IMR-90 (cell line): ENCODE results near the gene HOXC10. TPM values are rescaled to one million over a fixed set of nuclear protein-coding genes. Genes with fewer than 3 reads are reported as not detected.

Experiments
- ATAC-seq: fragments of 200-7000 bp; cut with Tn5 transposase; 2 replicates; pipeline ENCODE4 v1.9.1; 2020; ENCODE audit warnings: low read depth, mild to moderate bottlenecking, moderate library complexity
- BruUV-seq: library from RNA; stranded (reverse); fragments of 400-500 nt; replicated peaks from 2 replicates; lab custom pipeline; 2021; lab: Mats Ljungman, UMichigan
- CTCF ChIA-PET: fragments of 300-600 bp; formaldehyde crosslinking; extraction: SDS; loops from one replicate; lab custom pipeline; 2021; ENCODE audit warnings: antibody characterized with exemption; lab: Yijun Ruan, JAX
- POLR2A ChIA-PET: fragments of 300-600 bp; sonication (Branson Sonifier 250); formaldehyde crosslinking; loops from one replicate; lab custom pipeline; 2022; ENCODE audit warnings: antibody characterized with exemption; ENCODE audit not compliant: unreplicated experiment; lab: Charles Lee
- DNase-seq: peaks from one replicate; pipeline ENCODE4 v3.0.0; 2013
- H2AFZ ChIP-seq: replicated peaks from 2 replicates; pipeline ENCODE3; 2013; ENCODE audit warnings: low read length, mild to moderate bottlenecking; ENCODE audit not compliant: poor library complexity
- H2AK5ac ChIP-seq: 2 replicates; pipeline ENCODE4 v1.6.1; 2013; ENCODE audit warnings: low read depth, low read length, inconsistent platforms
- H2AK9ac ChIP-seq: replicated peaks from 2 replicates; pipeline ENCODE3; 2013; ENCODE audit warnings: mild to moderate bottlenecking, low read depth, low read length, moderate library complexity; ENCODE audit not compliant: poor library complexity
- H2BK120ac ChIP-seq: 2 replicates; pipeline ENCODE4 v1.6.1; 2013; ENCODE audit warnings: low read depth, low read length, inconsistent platforms
- H2BK15ac ChIP-seq: 3 replicates; pipeline ENCODE4 v1.6.1; 2013; ENCODE audit warnings: low read depth, low read length, inconsistent platforms
- H2BK20ac ChIP-seq: 2 replicates; pipeline ENCODE4 v1.6.1; 2013; ENCODE audit warnings: low read depth, mild to moderate bottlenecking, inconsistent platforms, low read length, moderate library complexity
- H2BK5ac ChIP-seq: 2 replicates; pipeline ENCODE4 v1.6.1; 2013; ENCODE audit warnings: mild to moderate bottlenecking, low read depth, low read length, inconsistent platforms; ENCODE audit not compliant: poor library complexity, severe bottlenecking
- H3K14ac ChIP-seq: replicated peaks from 2 replicates; pipeline ENCODE4 v1.6.1; 2013; ENCODE audit warnings: low read depth, low read length, inconsistent platforms
- H3K18ac ChIP-seq: 2 replicates; pipeline ENCODE4 v1.6.1; 2013; ENCODE audit warnings: low read depth, low read length, control low read depth
- H3K23ac ChIP-seq: 2 replicates; pipeline ENCODE4 v1.6.1; 2013; ENCODE audit warnings: low read depth, low read length, inconsistent platforms
- H3K27ac ChIP-seq: 2 replicates; pipeline ENCODE4 v1.5.1; 2013; ENCODE audit warnings: mild to moderate bottlenecking, control low read depth, low read length; ENCODE audit not compliant: insufficient read depth
- H3K27me3 ChIP-seq: 2 replicates; pipeline ENCODE4 v1.6.1; 2013; ENCODE audit warnings: low read length; ENCODE audit not compliant: control insufficient read depth, insufficient read depth
- H3K36me3 ChIP-seq: 2 replicates; pipeline ENCODE4 v1.6.1; 2013; ENCODE audit warnings: low read length, mixed read lengths; ENCODE audit not compliant: control insufficient read depth, insufficient read depth
- H3K4ac ChIP-seq: 2 replicates; pipeline ENCODE4 v1.6.1; 2013; ENCODE audit warnings: low read depth, low read length, inconsistent platforms
- H3K4me1 ChIP-seq: 2 replicates; pipeline ENCODE4 v1.6.1; 2013; ENCODE audit warnings: low read length, mixed read lengths; ENCODE audit not compliant: control insufficient read depth, insufficient read depth
- H3K4me2 ChIP-seq: 2 replicates; pipeline ENCODE4 v1.6.1; 2013; ENCODE audit warnings: low read depth, mild to moderate bottlenecking, control low read depth, low read length, moderate library complexity
- H3K4me3 ChIP-seq: 2 replicates; pipeline ENCODE4 v1.5.1; 2013; ENCODE audit warnings: low read depth, mild to moderate bottlenecking, control low read depth, low read length, moderate library complexity; ENCODE audit not compliant: insufficient read depth
- H3K56ac ChIP-seq: 2 replicates; pipeline ENCODE4 v1.6.1; 2013; ENCODE audit warnings: low read length, inconsistent platforms; ENCODE audit not compliant: insufficient read depth; ENCODE audit errors: extremely low read depth
- H3K79me1 ChIP-seq, 2 experiments: 2 replicates each; pipeline ENCODE4 v1.6.1; 2013; ENCODE audit warnings: low read length in 2 of 2, inconsistent platforms in 1 of 2, low read depth in 1 of 2
- H3K9ac ChIP-seq: 2 replicates; pipeline ENCODE4 v1.6.1; 2013; ENCODE audit warnings: low read depth, low read length, control low read depth
- H3K9me1 ChIP-seq: 2 replicates; pipeline ENCODE4 v1.6.1; 2013; ENCODE audit warnings: low read length, inconsistent platforms; ENCODE audit not compliant: insufficient read depth
- H3K9me3 ChIP-seq: 2 replicates; pipeline ENCODE4 v1.6.1; 2013; ENCODE audit warnings: low read length; ENCODE audit not compliant: control insufficient read depth, insufficient read depth
- H4K20me1 ChIP-seq: 2 replicates; pipeline ENCODE4 v1.6.1; 2013; ENCODE audit warnings: low read length, inconsistent platforms; ENCODE audit not compliant: insufficient read depth
- H4K5ac ChIP-seq: 2 replicates; pipeline ENCODE4 v1.6.1; 2013; ENCODE audit warnings: mild to moderate bottlenecking, low read depth, low read length, control low read depth
- H4K8ac ChIP-seq, 2 experiments: 2 replicates each; pipeline ENCODE4 v1.6.1; 2013; ENCODE audit warnings: low read depth in 2 of 2, low read length in 2 of 2, control low read depth in 1 of 2, inconsistent platforms in 1 of 2
- H4K91ac ChIP-seq: 2 replicates; pipeline ENCODE4 v1.6.1; 2013; ENCODE audit warnings: low read depth, low read length, inconsistent platforms; ENCODE audit not compliant: insufficient read depth
- BHLHE40 ChIP-seq: fragments of 150-350 bp; IDR thresholded peaks from 2 replicates; pipeline ENCODE4 v1.6.1; 2016; ENCODE audit warnings: mild to moderate bottlenecking, low read depth, low read length
- CEBPB ChIP-seq: IDR thresholded peaks from 2 replicates; pipeline ENCODE4 v1.6.1; 2012; ENCODE audit warnings: low read depth, low read length, improper control_type of control experiment
- CHD1 ChIP-seq: IDR thresholded peaks from 2 replicates; pipeline ENCODE4 v1.6.1; 2012; ENCODE audit warnings: low read depth, low read length, improper control_type of control experiment
- CTCF ChIP-seq: conservative IDR thresholded peaks from 2 replicates; pipeline ENCODE4 v1.5.1; 2012; ENCODE audit warnings: mild to moderate bottlenecking, low read depth, low read length, improper control_type of control experiment
- ELK1 ChIP-seq: fragments of 150-350 bp; IDR thresholded peaks from 2 replicates; pipeline ENCODE4 v1.6.1; 2016; ENCODE audit warnings: low read depth, mild to moderate bottlenecking, low read length, moderate library complexity, borderline replicate concordance
- FOS ChIP-seq: fragments of 150-350 bp; IDR thresholded peaks from 2 replicates; pipeline ENCODE4 v1.6.1; 2016; ENCODE audit warnings: low read depth, low read length
- MAFK ChIP-seq: IDR thresholded peaks from 2 replicates; pipeline ENCODE4 v1.6.1; 2012; ENCODE audit warnings: low read depth, low read length, improper control_type of control experiment
- MAZ ChIP-seq: IDR thresholded peaks from 2 replicates; pipeline ENCODE4 v1.6.1; 2012; ENCODE audit warnings: low read depth, mild to moderate bottlenecking, low read length, improper control_type of control experiment, moderate library complexity, borderline replicate concordance
- NFE2L2 ChIP-seq: fragments of 150-350 bp; IDR thresholded peaks from 2 replicates; pipeline ENCODE4 v1.6.1; 2016; ENCODE audit warnings: low read depth, mild to moderate bottlenecking, low read length
- POLR2A ChIP-seq: IDR thresholded peaks from 2 replicates; pipeline ENCODE4 v1.6.1; 2012; ENCODE audit warnings: mild to moderate bottlenecking, low read depth, low read length
- RAD21 ChIP-seq: IDR thresholded peaks from 2 replicates; pipeline ENCODE4 v1.6.1; 2012; ENCODE audit warnings: low read length, improper control_type of control experiment
- RCOR1 ChIP-seq: IDR thresholded peaks from 2 replicates; pipeline ENCODE4 v1.6.1; 2012; ENCODE audit warnings: mild to moderate bottlenecking, low read length, improper control_type of control experiment; ENCODE audit not compliant: insufficient replicate concordance
- RFX5 ChIP-seq: IDR thresholded peaks from 2 replicates; pipeline ENCODE4 v1.8.0; 2012; ENCODE audit warnings: low read depth, mild to moderate bottlenecking, low read length, moderate library complexity
- SMC3 ChIP-seq: fragments of 150-350 bp; IDR thresholded peaks from 2 replicates; pipeline ENCODE4 v1.6.1; 2016; ENCODE audit warnings: low read depth, mild to moderate bottlenecking, antibody characterized with exemption, low read length, moderate library complexity
- USF2 ChIP-seq: fragments of 150-350 bp; IDR thresholded peaks from 2 replicates; pipeline ENCODE4 v1.6.1; 2017; ENCODE audit warnings: mild to moderate bottlenecking, antibody characterized with exemption, low read length, low read depth
- WGBS, 2 experiments: methylation state at CpG; one replicate each; pipeline versions ENCODE4 v1.1.5 to v1.1.7; 2013; ENCODE audit warnings: missing lambda C conversion rate in 2 of 2; ENCODE audit not compliant: insufficient read length in 1 of 2; ENCODE audit errors: extremely low coverage in 2 of 2; 5-methylcytosine and 5-hydroxymethylcytosine counted together
- dilution Hi-C: fragments of 300-500 bp; cut with HindIII; formaldehyde crosslinking; loops from one replicate; pipeline ENCODE4 v1.14.3; 2018; ENCODE audit warnings: low sequenced_read_pairs; ENCODE audit not compliant: unreplicated experiment
- in situ Hi-C: fragments of 300-500 bp; cut with MboI; formaldehyde crosslinking; loops from 3 replicates; pipeline ENCODE4 v1.14.3; 2019; ENCODE audit warnings: low sequenced_read_pairs, inconsistent platforms, mixed read lengths
- intact Hi-C: fragments of 100-400 bp; cut with micrococcal nuclease; formaldehyde crosslinking; loops from 2 replicates; pipeline ENCODE4 v1.10.0; 2022
- polyA plus RNA-seq, 3 experiments: library from polyadenylated mRNA; depleted of rRNA; stranded (reverse); fragments of >200 nt; gene quantifications; 2 replicates each; pipeline ENCODE4 v1.2.3, GENCODE V29; 2012; ENCODE audit warnings: low replicate concordance in 1 of 3
- total RNA-seq: library from RNA; depleted of rRNA; stranded (reverse); fragments of >200 nt; gene quantifications from 2 replicates; pipeline ENCODE4 v1.2.3, GENCODE V29; 2012

HOXC10 gene
- total and polyA plus RNA-seq, 2 of the 4 experiments (the other 2 are of a cell fraction), result 0.15 TPM; not detected in 1

- 17% methylated on average over 8 of the region's 31 CpGs; no CpG with 5 or more reads in 1 of the 2 experiments for WGBS, 2 experiments
- no peak overlapping the region for H4K5ac ChIP-seq
- CTCF ChIA-PET, result interaction anchor here (0.6 to 1.0 kb wide), 3 partner anchors 13 to 316 kb away, joined by 3 to 5 read pairs (median 4); no protein-coding TSS in a partner anchor
- H2BK120ac ChIP-seq, result no peak overlapping the region
- H4K8ac ChIP-seq, result no peak overlapping the region
- dilution Hi-C loops, result no loop called here
- H4K20me1 ChIP-seq, result no peaks in the 10 kb centered on the region
- H3K18ac ChIP-seq, result no peak overlapping the region
- no peak overlapping the region for H4K91ac ChIP-seq
- H2AK5ac ChIP-seq, result no peak overlapping the region
- no peak overlapping the region for H2BK20ac ChIP-seq
- DNase-seq (no peak), ATAC-seq (no peak)
- no peak overlapping the region for H3K4ac ChIP-seq
- no peak overlapping the region for H2BK15ac ChIP-seq
- H3K9me3 ChIP-seq, result no peaks in the 10 kb centered on the region
- H2AFZ ChIP-seq, result no peak overlapping the region
- H3K4me3 ChIP-seq, result no peak overlapping the region
- no peaks in the 10 kb centered on the region for H3K36me3 ChIP-seq
- intact Hi-C loops, result loop anchor here (10.0 kb wide), 1 partner anchor 300 kb away; no protein-coding TSS in a partner anchor
- no peak overlapping the region for H2AK9ac ChIP-seq
- H3K56ac ChIP-seq, result no peak overlapping the region
- no peak overlapping the region for H3K4me2 ChIP-seq
- peaks cover 90% of the 10 kb centered on the region for H3K27me3 ChIP-seq
- H3K23ac ChIP-seq, result no peak overlapping the region
- no peaks in the 10 kb centered on the region for H3K4me1 ChIP-seq
- no TSS peak for BruUV-seq
- no peaks in the 10 kb centered on the region for H3K79me1 ChIP-seq
- H3K9me1 ChIP-seq, result no peaks in the 10 kb centered on the region
- no peak overlapping the region for H2BK5ac ChIP-seq
- POLR2A ChIA-PET, result no interaction called here
- H3K27ac ChIP-seq, result no peak overlapping the region
- no peak overlapping the region for H3K14ac ChIP-seq
- in situ Hi-C loops, result loop anchor here (5.0 kb wide), 1 partner anchor 187 kb away; no protein-coding TSS in a partner anchor
- H3K9ac ChIP-seq, result no peak overlapping the region
- no peak for TF ChIP-seq RCOR1
- no peak for TF ChIP-seq MAFK
- TF ChIP-seq CEBPB, result no peak
- TF ChIP-seq RAD21, result no peak
- TF ChIP-seq RFX5, result no peak
- no peak for TF ChIP-seq SMC3
- TF ChIP-seq ELK1, result no peak
- no peak for TF ChIP-seq CTCF
- no peak for TF ChIP-seq BHLHE40
- TF ChIP-seq USF2, result no peak
- TF ChIP-seq NFE2L2, result no peak
- no peak for TF ChIP-seq MAZ
- TF ChIP-seq FOS, result no peak
- no peak for TF ChIP-seq CHD1
- TF ChIP-seq POLR2A, result no peak
Measured at GRCh38 chr12:54004841-54005530, 20.0 kb downstream of the HOXC10 start.
